ENCODE measurements around the gene CEP128. TPM values are rescaled to one million over a fixed set of nuclear protein-coding genes. Genes with fewer than 3 reads are reported as not detected.
A peak's percentile ranks its signal among the peaks of the same experiment; 100 is the strongest.

The CEP128 gene
- total RNA-seq, 4 donors from 2014 or later: 3.8 to 12.0 (median 6.0) TPM

GRCh38 chr14:80565001-80565400, 376.5 kb downstream of the CEP128 start:
- Histone ChIP-seq H3K36me3 (no peaks in the 10 kb centered on the region), H3K27me3 (no peaks in the 10 kb centered on the region), H3K4me1 (no peaks in the 10 kb centered on the region), H3K27ac (no peak overlapping the region), H3K4me3 (no peak overlapping the region), H3K9me3 (no peaks in the 10 kb centered on the region)
- 80 to 100% methylated on average over 4 to 5 of the region's 5 CpGs for WGBS, 2 donors (ENCODE audit: low coverage in 1 of 2)
- TF ChIP-seq POLR2AphosphoS5 (IDR thresholded peaks at IDR 0.05) (no peak), CTCF (IDR thresholded peaks at IDR 0.05) (no peak), EP300 (IDR thresholded peaks at IDR 0.05) (no peak), POLR2A (IDR thresholded peaks at IDR 0.05) (no peak)
- ATAC-seq: no peak

- no peaks in the 10 kb centered on the region for H3K27me3 ChIP-seq
- TF ChIP-seq POLR2AphosphoS5 (IDR thresholded peaks at IDR 0.05) (no peak), EP300 (IDR thresholded peaks at IDR 0.05) (no peak), CTCF (IDR thresholded peaks at IDR 0.05) (no peak), POLR2A (IDR thresholded peaks at IDR 0.05) (no peak)
- no peaks in the 10 kb centered on the region for H3K4me1 ChIP-seq
- H3K9me3 ChIP-seq: no peaks in the 10 kb centered on the region
- H3K27ac ChIP-seq: no peak overlapping the region
- no peak overlapping the region for H3K4me3 ChIP-seq
- ATAC-seq: no peak
- no peaks in the 10 kb centered on the region for H3K36me3 ChIP-seq
These were observed 377.5 kb downstream of the CEP128 start for GRCh38 chr14:80564051-80564450.

- TF ChIP-seq POLR2A (IDR thresholded peaks at IDR 0.05) (no peak), EP300 (IDR thresholded peaks at IDR 0.05) (no peak), CTCF (IDR thresholded peaks at IDR 0.05) (no peak), POLR2AphosphoS5 (IDR thresholded peaks at IDR 0.05) (no peak)
- no peak for ATAC-seq
- WGBS, 2 donors (ENCODE audit: low coverage in 1 of 2): 88 to 93% methylated on average over 4 to 5 of the region's 5 CpGs
These were observed 380.5 kb downstream of the CEP128 start for GRCh38 chr14:80560800-80561657.

GRCh38 chr14:80554139-80554538, 387.4 kb downstream of the CEP128 start:
- no peak for ATAC-seq
- no peaks in the 10 kb centered on the region for H3K36me3 ChIP-seq
- no peaks in the 10 kb centered on the region for H3K9me3 ChIP-seq
- no peaks in the 10 kb centered on the region for H3K27me3 ChIP-seq
- H3K4me1 ChIP-seq: peaks cover 0 to 28% (median 7%) of the 10 kb centered on the region in 3 donors
- 26 to 43% methylated on average over 2 of the region's 2 CpGs for WGBS, 2 donors (ENCODE audit: low coverage in 1 of 2)
- H3K4me3 ChIP-seq: no peak overlapping the region
- H3K27ac ChIP-seq: peak overlapping the region in 1 of 4 donors; percentile 31
- TF ChIP-seq POLR2A (IDR thresholded peaks at IDR 0.05) (no peak), CTCF (IDR thresholded peaks at IDR 0.05) (no peak), EP300 (IDR thresholded peaks at IDR 0.05) (no peak), POLR2AphosphoS5 (IDR thresholded peaks at IDR 0.05) (no peak)

More at GRCh38 chr14:80560800-80561657, 380.5 kb downstream of the CEP128 start:
- H3K27ac ChIP-seq: no peak overlapping the region
- H3K36me3 ChIP-seq: no peaks in the 10 kb centered on the region
- no peaks in the 10 kb centered on the region for H3K4me1 ChIP-seq
- H3K9me3 ChIP-seq: no peaks in the 10 kb centered on the region
- no peak overlapping the region for H3K4me3 ChIP-seq
- no peaks in the 10 kb centered on the region for H3K27me3 ChIP-seq

- TF ChIP-seq POLR2AphosphoS5 (IDR thresholded peaks at IDR 0.05): peak; percentile 74
- no peak for TF ChIP-seq POLR2A (IDR thresholded peaks at IDR 0.05)
- H3K27ac ChIP-seq: peak overlapping the region in 3 of 4 donors; percentile 32 to 81 (median 74)
- H3K4me1 ChIP-seq: peaks cover 0 to 46% (median 7%) of the 10 kb centered on the region in 3 donors
- no peaks in the 10 kb centered on the region for H3K9me3 ChIP-seq
- WGBS, 2 donors (ENCODE audit: low coverage in 1 of 2): 25 to 32% methylated on average over 5 to 6 of the region's 6 CpGs
- peak; percentile 74 for ATAC-seq
- H3K36me3 ChIP-seq: no peaks in the 10 kb centered on the region
- H3K4me3 ChIP-seq: no peak overlapping the region
- H3K27me3 ChIP-seq: no peaks in the 10 kb centered on the region
These were observed 392.4 kb downstream of the CEP128 start for GRCh38 chr14:80549141-80549540.

Measured in gastroesophageal sphincter (tissue), 4 donors.